Measurements from ENCODE around the gene IL17RE.

DNA sequence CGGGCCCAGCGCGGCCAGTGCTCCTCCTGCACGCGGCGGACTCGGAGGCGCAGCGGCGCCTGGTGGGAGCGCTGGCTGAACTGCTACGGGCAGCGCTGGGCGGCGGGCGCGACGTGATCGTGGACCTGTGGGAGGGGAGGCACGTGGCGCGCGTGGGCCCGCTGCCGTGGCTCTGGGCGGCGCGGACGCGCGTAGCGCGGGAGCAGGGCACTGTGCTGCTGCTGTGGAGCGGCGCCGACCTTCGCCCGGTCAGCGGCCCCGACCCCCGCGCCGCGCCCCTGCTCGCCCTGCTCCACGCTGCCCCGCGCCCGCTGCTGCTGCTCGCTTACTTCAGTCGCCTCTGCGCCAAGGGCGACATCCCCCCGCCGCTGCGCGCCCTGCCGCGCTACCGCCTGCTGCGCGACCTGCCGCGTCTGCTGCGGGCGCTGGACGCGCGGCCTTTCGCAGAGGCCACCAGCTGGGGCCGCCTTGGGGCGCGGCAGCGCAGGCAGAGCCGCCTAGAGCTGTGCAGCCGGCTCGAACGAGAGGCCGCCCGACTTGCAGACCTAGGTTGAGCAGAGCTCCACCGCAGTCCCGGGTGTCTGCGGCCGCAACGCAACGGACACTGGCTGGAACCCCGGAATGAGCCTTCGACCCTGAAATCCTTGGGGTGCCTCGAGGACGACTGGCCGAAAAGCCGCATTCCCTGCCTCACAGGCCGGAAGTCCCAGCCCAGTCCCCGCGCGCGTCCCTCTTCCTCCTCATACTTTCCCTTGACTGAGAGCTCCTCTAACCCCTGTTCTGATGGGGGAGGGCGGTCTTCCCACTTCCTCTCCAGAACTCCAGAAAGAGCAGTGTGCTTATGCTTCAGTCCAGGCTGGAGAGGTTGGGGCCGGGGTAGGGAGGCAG lies 12.8 kb downstream of the IL17RE start:
- TF ChIP-seq, protein P1, sequence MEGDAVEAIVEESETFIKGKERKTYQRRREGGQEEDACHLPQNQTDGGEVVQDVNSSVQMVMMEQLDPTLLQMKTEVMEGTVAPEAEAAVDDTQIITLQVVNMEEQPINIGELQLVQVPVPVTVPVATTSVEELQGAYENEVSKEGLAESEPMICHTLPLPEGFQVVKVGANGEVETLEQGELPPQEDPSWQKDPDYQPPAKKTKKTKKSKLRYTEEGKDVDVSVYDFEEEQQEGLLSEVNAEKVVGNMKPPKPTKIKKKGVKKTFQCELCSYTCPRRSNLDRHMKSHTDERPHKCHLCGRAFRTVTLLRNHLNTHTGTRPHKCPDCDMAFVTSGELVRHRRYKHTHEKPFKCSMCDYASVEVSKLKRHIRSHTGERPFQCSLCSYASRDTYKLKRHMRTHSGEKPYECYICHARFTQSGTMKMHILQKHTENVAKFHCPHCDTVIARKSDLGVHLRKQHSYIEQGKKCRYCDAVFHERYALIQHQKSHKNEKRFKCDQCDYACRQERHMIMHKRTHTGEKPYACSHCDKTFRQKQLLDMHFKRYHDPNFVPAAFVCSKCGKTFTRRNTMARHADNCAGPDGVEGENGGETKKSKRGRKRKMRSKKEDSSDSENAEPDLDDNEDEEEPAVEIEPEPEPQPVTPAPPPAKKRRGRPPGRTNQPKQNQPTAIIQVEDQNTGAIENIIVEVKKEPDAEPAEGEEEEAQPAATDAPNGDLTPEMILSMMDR (IDR thresholded peaks at IDR 0.05) = peak in 1 of 2 donors; percentile 42
- no peak for TF ChIP-seq EP300 (IDR thresholded peaks at IDR 0.05)
- no peak for TF ChIP-seq POLR2A (IDR thresholded peaks at IDR 0.05)
